Natural killer cell treated with Interleukin-12 subunit alpha and Interleukin-12 subunit beta and Interleukin-15 and Interleukin-18, amount 100 ng/mL, for 72 hours (primary cell): ENCODE results near the gene NPTXR. TPM values are rescaled to one million over a fixed set of nuclear protein-coding genes. Genes with fewer than 3 reads are reported as not detected.
A peak's percentile ranks its signal among the peaks of the same experiment; 100 is the strongest.
"Not testable (repeated sequence)": the region's sequence is repeated elsewhere in the genome, so short reads cannot be mapped to it uniquely, and the experiment has no call there.

Source experiments
- ATAC-seq, 2 donors: fragments of 150-1000 bp; cut with Tn5 transposase in 1 of 2; sonication (Bioruptor Pico), chemical (Tn5 transposase) in 1 of 2; 2 replicates each; pipeline ENCODE4 v1.10.0; 2021
- DNase-seq: peaks from one replicate; pipeline ENCODE4 v3.0.0; 2022; ENCODE audit warnings: low spot score
- H3K27ac Mint-ChIP-seq, 2 donors: 1 replicate in 1 of 2; 2 replicates in 1 of 2; pipeline ENCODE4 v1.8.0; 2022; ENCODE audit warnings: mixed read lengths in 2 of 2, mild to moderate bottlenecking in 1 of 2, moderate library complexity in 1 of 2
- H3K27me3 Mint-ChIP-seq, 2 donors: 1 replicate in 1 of 2; 2 replicates in 1 of 2; pipeline ENCODE4 v1.8.0; 2022; ENCODE audit warnings: mixed read lengths in 2 of 2
- H3K36me3 Mint-ChIP-seq: one replicate; pipeline ENCODE4 v1.8.0; 2022; ENCODE audit warnings: mixed read lengths
- H3K4me1 Mint-ChIP-seq, 2 donors: 1 replicate in 1 of 2; 2 replicates in 1 of 2; pipeline ENCODE4 v1.8.0; 2022; ENCODE audit warnings: low read depth in 2 of 2, mixed read lengths in 2 of 2, mild to moderate bottlenecking in 1 of 2
- H3K4me3 Mint-ChIP-seq: one replicate; pipeline ENCODE4 v1.8.0; 2022; ENCODE audit warnings: mixed read lengths
- H3K9me3 Mint-ChIP-seq: 2 replicates; pipeline ENCODE4 v1.8.0; 2022; ENCODE audit warnings: mixed read lengths
- total RNA-seq, 2 donors: library from RNA; stranded (reverse); gene quantifications; one replicate each; pipeline ENCODE4 v1.2.3, GENCODE V29; 2022

NPTXR gene
- total RNA-seq, 2 donors from 2014 or later = 1.3 to 1.5 TPM

DNA sequence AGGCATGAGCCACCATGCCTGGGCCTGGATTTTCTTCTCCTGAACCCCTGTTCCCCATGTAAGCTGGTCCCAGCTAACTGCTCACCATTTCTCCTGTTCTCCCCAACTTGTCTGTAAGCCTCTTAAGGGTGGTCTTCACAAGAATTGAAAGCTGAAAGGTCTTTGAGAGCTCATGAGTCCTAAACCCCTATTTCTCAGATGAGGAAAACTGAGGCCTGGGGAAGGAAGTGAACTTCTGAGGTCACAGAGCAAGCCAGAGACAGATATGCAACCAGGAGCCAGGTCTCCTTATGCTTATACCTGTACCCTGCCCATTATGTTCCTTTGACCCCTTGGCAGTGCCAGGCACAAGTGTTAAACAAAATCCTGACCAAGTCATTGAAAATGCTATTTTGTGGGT, 16.3 kb downstream of the NPTXR start:
- Mint-ChIP-seq H3K9me3 (no peaks in the 10 kb centered on the region), H3K27ac (no peak overlapping the region), H3K4me3 (no peak overlapping the region), H3K27me3 (no peaks in the 10 kb centered on the region), H3K36me3 (no peaks in the 10 kb centered on the region), H3K4me1 (peaks cover 0 to 2% of the 10 kb centered on the region in 2 donors)
- ATAC-seq (no peak), DNase-seq (no peak)

DNA sequence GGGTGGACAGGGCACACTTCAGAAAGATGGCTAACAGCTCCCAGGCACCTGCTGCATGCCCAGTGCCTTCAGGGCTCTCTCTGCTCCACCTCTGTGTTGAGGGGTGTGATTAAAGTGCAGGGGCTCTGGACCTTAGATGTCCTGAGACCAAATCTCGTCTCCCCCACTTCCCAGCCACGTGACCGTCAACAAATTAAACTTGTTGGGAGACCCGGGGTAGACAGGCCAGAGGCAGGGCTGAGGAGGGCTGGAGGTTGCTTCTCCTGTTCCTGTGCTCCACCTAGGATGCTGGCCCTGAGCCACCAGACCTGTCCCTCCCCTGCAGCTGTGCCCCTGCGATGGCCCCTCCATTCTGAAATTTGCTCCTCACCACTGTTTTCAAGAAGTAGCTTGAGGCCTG, 17.0 kb downstream of the NPTXR start:
- H3K27ac Mint-ChIP-seq = no peak overlapping the region
- no peak for ATAC-seq
- no peaks in the 10 kb centered on the region for H3K27me3 Mint-ChIP-seq
- peaks cover 0 to 2% of the 10 kb centered on the region in 2 donors for H3K4me1 Mint-ChIP-seq
- no peaks in the 10 kb centered on the region for H3K36me3 Mint-ChIP-seq
- DNase-seq = no peak
- H3K4me3 Mint-ChIP-seq = no peak overlapping the region
- H3K9me3 Mint-ChIP-seq = no peaks in the 10 kb centered on the region

DNA sequence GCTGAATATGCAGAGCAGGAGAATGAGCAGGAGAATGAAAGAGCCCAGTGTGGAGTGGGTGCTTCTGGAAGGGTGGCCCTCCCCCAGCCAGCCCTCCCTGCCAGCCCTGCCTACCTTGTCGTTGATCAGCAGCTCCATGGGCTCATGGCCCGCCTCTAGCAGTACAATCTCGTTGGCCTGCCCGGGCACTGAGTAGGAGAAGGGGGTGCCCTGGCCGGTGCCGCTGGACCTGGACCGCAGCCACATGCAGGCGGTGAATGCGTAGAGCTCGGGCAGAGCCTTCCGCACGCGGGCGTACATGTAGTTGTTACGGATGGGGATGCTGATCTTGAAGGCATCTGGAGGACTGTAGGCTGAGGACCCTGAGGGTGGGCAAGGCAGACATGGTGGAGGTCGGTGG, 17.4 kb downstream of the NPTXR start:
- no peaks in the 10 kb centered on the region for H3K9me3 Mint-ChIP-seq
- no peaks in the 10 kb centered on the region for H3K36me3 Mint-ChIP-seq
- ATAC-seq = no peak
- DNase-seq = no peak
- H3K4me1 Mint-ChIP-seq = peaks cover 0 to 2% of the 10 kb centered on the region in 2 donors
- no peaks in the 10 kb centered on the region for H3K27me3 Mint-ChIP-seq
- no peak overlapping the region for H3K27ac Mint-ChIP-seq
- H3K4me3 Mint-ChIP-seq = no peak overlapping the region

DNA sequence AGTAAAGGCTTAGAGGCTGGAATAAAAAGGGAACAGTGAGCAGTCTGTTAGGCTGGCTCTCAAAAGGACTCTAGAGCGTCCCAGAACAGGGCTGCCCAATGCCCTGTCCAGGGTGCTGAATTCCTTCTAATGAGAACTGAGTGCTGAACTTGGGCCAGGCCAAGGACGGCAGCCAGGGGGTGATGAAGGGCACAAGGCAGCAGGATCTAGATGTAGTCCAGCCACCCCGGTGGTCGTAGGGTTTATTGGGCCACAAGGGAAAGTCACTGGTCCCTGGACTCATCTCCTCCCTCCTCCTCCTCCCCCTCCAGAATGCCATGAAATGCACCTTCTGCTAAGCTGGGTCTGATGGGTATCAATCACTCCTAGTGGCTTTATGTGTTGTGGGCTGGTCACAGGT, 19.2 kb downstream of the NPTXR start:
- Mint-ChIP-seq H3K27me3 (no peaks in the 10 kb centered on the region), H3K36me3 (no peaks in the 10 kb centered on the region), H3K4me1 (peaks cover 0 to 2% of the 10 kb centered on the region in 2 donors), H3K4me3 (no peak overlapping the region), H3K27ac (no peak overlapping the region), H3K9me3 (no peaks in the 10 kb centered on the region)
- DNase-seq = no peak
- ATAC-seq = peak in 1 of 2 donors; percentile 59

DNA sequence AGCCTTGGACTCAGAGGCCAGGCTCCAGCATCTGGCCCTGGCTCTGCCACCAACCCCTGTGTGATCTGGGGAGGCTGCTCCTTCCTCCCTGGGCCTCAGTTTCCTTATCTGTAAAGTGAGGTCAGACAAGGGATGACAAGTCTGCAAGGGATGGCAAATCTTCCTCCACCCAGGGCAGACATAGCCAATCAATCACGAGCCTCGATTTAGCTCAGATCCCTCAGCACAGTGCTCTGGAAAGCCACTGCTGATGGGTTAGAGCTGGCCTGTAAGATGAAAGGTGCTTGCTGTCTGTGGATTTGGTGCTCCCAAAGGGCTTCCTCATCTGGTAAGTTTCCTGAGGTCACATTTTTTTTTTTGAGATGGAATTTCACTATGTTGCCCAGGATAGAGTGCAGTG, 20.2 kb downstream of the NPTXR start:
- peaks cover 0 to 2% of the 10 kb centered on the region in 2 donors for H3K4me1 Mint-ChIP-seq
- no peak for ATAC-seq
- no peaks in the 10 kb centered on the region for H3K27me3 Mint-ChIP-seq
- H3K27ac Mint-ChIP-seq = peak overlapping the region in 1 of 2 donors; percentile 19
- H3K36me3 Mint-ChIP-seq = no peaks in the 10 kb centered on the region
- no peak overlapping the region for H3K4me3 Mint-ChIP-seq
- no peak for DNase-seq
- H3K9me3 Mint-ChIP-seq = no peaks in the 10 kb centered on the region

DNA sequence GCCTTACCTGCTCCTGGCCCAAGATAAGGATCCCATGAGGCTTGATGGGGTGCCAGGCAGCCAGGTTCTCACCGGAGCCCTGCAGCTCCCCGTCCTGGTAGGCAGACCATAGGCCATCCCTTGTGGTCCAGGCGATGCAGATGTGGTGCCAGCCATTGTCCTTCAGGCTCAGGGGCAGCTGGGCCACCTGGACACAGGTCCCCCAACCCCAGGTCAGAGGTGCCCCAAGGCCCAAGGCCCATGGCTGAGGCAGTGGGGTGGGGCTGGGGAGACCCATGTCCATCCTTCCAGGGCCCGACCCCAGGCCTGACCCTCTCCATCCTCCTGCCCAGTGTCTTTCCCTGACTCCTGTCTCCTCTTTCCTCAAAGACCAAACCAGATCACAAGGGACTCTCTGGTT, 20.8 kb downstream of the NPTXR start:
- no peaks in the 10 kb centered on the region for H3K27me3 Mint-ChIP-seq
- peak overlapping the region in 1 of 2 donors; percentile 19 for H3K27ac Mint-ChIP-seq
- DNase-seq (no peak), ATAC-seq (no peak)
- H3K4me1 Mint-ChIP-seq = peaks cover 0 to 2% of the 10 kb centered on the region in 2 donors
- H3K4me3 Mint-ChIP-seq = no peak overlapping the region
- no peaks in the 10 kb centered on the region for H3K9me3 Mint-ChIP-seq
- no peaks in the 10 kb centered on the region for H3K36me3 Mint-ChIP-seq

DNA sequence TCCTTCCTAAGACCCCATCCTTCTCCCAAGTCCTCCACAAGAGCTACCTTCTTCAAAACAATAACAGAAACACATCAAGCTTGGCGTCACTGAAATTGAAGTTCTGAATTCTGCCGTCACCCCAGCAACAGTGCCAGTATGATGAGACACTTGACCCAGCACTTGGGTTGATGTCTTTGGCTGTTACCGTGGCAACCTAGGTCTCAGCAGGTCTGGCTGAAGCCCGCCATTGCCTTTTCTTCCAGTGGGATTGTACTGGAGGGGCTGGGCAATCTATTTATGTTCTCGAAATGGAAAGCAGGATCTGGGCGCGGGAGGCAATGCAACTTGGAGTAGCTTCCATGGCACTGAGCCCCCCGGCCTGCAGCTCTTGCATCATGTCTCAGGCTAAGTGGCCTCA, 23.8 kb downstream of the NPTXR start:
- DNase-seq (no peak), ATAC-seq (no peak)
- Mint-ChIP-seq H3K9me3 (no peaks in the 10 kb centered on the region), H3K4me3 (no peak overlapping the region), H3K27me3 (peaks cover 0 to 6% of the 10 kb centered on the region in 2 donors), H3K36me3 (no peaks in the 10 kb centered on the region), H3K27ac (no peak overlapping the region), H3K4me1 (peaks cover 0 to 2% of the 10 kb centered on the region in 2 donors)

DNA sequence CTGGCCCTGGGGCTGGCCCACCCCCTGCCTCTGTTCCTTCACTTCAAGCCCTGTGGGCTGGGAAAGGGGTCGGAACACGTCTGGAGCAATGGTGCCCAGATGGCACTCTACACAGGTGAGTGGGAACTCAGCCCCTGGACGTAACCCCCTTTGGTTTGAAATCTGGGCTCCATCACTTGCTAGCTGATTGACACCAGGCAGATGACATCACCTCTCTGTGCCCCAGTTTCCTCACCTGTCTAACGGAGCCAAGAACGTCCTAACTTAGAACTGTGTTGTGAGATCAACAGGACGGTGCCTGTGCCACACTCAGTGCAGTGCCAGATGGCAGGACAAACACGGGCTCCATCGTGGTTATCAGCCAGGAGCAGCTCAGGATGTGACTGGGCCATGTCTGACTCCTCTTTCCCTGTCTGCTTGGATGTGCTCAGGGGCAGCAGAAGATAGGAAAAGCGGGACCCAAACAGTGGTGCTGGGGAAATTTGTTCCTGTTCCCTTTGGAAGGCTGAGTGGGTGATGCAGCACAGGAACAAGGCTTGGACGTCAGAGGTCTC, 24.4 kb downstream of the NPTXR start:
- H3K4me3 Mint-ChIP-seq = no peak overlapping the region
- H3K27ac Mint-ChIP-seq = no peak overlapping the region
- no peaks in the 10 kb centered on the region for H3K36me3 Mint-ChIP-seq
- peaks cover 0 to 2% of the 10 kb centered on the region in 2 donors for H3K4me1 Mint-ChIP-seq
- H3K27me3 Mint-ChIP-seq = peaks cover 0 to 12% of the 10 kb centered on the region in 2 donors
- peak in 1 of 2 donors; percentile 12 for ATAC-seq
- no peak for DNase-seq
- H3K9me3 Mint-ChIP-seq = no peaks in the 10 kb centered on the region

DNA sequence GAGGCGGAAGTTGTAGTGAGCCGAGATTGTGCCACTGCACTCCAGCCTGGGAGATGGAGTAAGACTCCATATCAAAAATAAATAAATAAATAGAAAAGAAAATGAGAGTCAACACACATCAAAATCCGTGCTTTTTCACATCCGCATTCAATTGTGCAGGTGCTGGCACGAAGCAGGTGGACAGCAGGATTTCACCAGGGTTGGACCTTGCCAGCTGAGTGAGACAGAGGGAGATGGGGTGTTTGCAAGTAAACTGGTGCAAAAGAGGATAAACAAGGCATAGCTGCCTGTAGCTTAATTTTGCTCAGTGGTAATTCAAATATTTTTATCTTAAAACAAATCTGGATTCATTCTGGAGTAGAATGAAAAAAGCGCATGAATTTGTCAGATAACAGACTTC, 26.6 kb downstream of the NPTXR start:
- no peak for ATAC-seq
- Mint-ChIP-seq H3K4me1 (no peaks in the 10 kb centered on the region), H3K36me3 (no peaks in the 10 kb centered on the region), H3K27ac (no peak overlapping the region), H3K4me3 (no peak overlapping the region), H3K27me3 (peaks cover 0 to 27% of the 10 kb centered on the region in 2 donors), H3K9me3 (no peaks in the 10 kb centered on the region)
- no peak for DNase-seq

DNA sequence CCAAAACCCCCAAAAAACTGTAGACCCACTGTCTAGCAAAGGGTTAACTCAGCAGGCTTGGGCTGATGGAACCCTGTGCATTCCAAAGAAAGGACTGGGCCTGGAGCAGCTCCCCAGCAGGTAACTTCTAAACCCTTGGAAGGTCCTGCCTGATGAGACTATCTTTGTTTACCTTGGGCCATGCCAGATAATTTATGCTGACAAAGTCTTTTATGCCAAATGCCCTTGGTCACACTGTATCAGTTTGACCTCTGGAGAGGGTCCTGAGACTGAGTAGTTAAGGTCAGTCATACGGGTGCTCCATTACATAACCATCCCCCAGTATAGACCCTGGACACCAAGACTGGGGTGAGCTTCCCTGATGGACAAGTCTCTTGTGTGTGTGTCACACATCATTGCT, 28.0 kb downstream of the NPTXR start:
- H3K4me3 Mint-ChIP-seq = no peak overlapping the region
- H3K27me3 Mint-ChIP-seq = peaks cover 0 to 34% of the 10 kb centered on the region in 2 donors
- no peak for ATAC-seq
- no peak for DNase-seq
- H3K27ac Mint-ChIP-seq = no peak overlapping the region
- no peaks in the 10 kb centered on the region for H3K36me3 Mint-ChIP-seq
- H3K4me1 Mint-ChIP-seq = no peaks in the 10 kb centered on the region
- H3K9me3 Mint-ChIP-seq = no peaks in the 10 kb centered on the region

DNA sequence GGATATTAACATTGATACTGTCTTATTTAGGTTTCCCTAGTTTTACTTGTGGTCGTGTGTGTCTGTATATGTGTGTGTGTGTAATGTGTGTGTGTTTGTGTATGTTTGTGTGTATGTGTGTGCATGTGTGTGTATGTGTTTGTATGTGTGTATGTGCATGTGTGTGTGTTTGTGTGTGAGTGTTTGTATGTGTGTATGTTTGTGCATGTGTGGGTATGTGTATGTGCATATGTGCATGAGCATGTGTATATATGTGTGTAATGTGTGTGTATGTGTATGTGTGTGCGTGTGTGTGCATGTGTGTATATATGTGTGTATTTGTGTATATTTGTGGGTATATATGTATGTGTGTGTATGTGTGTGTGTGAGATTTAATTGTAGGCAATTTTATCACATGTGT, 32.6 kb downstream of the NPTXR start:
- Mint-ChIP-seq H3K4me1 (no peaks in the 10 kb centered on the region), H3K9me3 (no peaks in the 10 kb centered on the region), H3K27me3 (peaks cover 7 to 36% of the 10 kb centered on the region in 2 donors), H3K27ac (no peak overlapping the region), H3K36me3 (peaks cover 10% of the 10 kb centered on the region), H3K4me3 (no peak overlapping the region)
- DNase-seq (no peak), ATAC-seq (no peak)

DNA sequence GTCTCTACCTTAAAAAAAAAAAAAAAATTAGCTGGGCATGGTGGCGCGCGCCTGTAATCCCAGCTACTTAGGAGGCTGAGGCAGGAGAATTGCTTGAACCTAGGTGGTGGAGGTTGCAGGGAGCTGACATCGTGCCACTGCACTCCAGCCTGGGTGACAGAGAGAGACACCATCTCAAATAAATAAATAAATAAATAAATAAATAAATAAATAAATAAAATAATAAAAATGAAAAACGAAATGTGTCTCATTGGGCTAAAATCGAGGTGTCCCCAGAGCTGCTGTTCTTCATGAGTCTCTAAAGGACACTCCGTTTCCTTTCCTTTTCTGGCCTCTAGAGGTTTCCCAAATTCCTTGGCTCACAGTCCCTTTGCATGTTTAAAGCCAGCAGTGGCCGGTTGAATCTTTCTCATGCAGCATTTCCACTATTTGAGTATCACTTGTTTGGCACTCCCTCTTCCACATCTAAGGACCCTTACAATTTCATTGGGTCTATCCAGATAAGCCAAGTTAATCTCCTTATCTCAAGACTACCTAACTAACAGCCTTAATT, 38.7 kb downstream of the NPTXR start:
- H3K27ac Mint-ChIP-seq, ATAC-seq, DNase-seq, H3K36me3 Mint-ChIP-seq, H3K4me3 Mint-ChIP-seq, H3K9me3 Mint-ChIP-seq, H3K4me1 Mint-ChIP-seq: not testable (repeated sequence)
- H3K27me3 Mint-ChIP-seq = peaks cover 21 to 26% of the 10 kb centered on the region in 2 donors

DNA sequence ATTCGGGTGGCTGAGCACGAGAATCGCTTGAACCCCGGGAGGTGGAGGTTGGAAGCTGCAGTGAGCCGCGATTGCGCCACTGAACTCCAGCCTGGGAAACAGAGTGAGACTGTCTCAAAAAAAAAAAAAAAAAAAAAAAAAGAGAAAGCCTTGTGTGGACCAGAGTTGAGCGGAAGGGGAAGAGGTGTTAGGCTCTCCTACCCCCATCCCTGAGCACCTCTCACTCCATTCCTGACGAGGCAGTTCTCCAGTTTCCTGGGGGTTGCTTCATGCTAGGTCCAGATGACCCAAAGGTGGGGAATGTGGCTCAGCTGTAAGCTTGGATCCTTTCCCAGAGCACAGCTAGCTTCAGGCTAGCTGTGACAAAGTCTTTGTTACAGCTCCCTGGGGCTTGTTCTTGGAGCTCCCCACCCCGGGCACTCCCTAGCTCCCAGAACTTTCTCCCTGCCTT, 41.1 kb downstream of the NPTXR start:
- ATAC-seq = no peak
- DNase-seq = no peak
- no peak overlapping the region for H3K27ac Mint-ChIP-seq
- H3K4me3 Mint-ChIP-seq = no peak overlapping the region
- H3K4me1 Mint-ChIP-seq = peaks cover 10 to 15% of the 10 kb centered on the region in 2 donors
- no peaks in the 10 kb centered on the region for H3K36me3 Mint-ChIP-seq
- H3K27me3 Mint-ChIP-seq = peaks cover 28 to 33% of the 10 kb centered on the region in 2 donors
- H3K9me3 Mint-ChIP-seq = peaks cover 6% of the 10 kb centered on the region

DNA sequence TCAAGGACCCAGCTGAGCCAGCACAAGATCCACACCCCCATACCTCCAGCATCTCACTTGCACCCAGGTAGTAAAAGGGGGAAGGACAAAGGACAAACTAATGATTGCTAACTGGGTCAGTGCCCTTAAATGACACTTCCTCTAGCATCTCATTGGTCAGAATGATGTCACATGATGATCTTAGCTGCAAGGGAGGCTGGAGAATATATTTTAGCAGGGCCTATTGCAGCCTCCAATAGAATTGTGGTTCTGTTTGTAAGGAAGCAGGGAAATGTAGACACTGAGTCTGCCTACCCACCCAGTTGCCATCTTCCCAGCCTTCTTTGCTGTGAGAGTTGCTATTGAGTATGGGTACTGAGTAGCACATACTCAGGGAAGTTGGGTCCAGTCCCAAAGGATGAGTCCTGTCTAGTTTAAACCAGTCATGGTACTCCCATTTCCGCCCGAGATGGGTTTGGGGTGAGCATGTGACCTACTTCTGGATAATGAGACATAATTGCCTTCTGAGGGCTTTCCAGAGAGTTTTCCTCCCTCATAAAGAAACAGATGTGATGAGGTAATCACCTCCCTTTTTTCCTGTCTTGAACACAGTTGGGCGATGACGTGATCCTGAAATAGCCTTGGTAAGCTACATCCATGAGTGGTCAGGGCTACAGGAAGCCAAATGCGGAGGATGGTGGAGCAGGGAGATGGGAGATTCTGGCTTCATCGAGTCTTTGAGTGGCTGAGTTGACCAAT, 44.4 kb downstream of the NPTXR start:
- Mint-ChIP-seq H3K36me3 (no peaks in the 10 kb centered on the region), H3K4me1 (peaks cover 18 to 19% of the 10 kb centered on the region in 2 donors), H3K27me3 (peaks cover 41 to 54% of the 10 kb centered on the region in 2 donors), H3K9me3 (peaks cover 6% of the 10 kb centered on the region), H3K4me3 (no peak overlapping the region), H3K27ac (no peak overlapping the region)
- no peak for DNase-seq
- no peak for ATAC-seq
